ENCODE results near the gene ATP6V1F.

The ATP6V1F gene

DNA sequence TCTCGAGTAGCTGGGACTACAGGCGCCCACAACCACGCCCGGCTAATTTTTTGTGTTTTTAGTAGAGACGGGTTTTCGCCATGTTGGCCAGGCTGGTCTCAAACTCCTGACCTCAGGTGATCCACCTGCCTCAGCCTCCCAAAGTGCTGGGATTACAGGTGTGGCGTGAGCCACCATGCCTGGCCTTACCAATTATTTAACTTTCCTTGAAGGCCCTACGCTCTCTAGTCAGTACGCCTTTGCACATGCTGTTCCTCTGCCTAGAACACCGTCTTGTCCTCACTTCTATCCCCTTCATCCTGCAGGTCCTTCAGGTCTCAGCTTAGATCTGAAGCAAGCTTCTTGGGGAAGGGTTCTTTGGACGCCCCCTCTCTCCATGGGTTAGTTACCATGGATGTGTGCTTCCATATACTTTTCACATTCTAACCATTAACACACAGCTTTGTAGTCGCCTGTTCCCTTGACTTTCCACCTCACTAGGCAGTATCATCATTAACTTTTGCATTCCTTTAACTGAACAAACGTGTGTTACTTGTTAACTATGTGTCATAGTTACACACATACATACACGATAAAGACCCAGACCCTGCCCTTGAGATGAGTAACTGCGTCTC, 592 bp upstream of the ATP6V1F start:
- no peak for DNase-seq
- H3K4me3 ChIP-seq (ENCODE audit: low read depth, low read length), result peak overlapping the region; percentile 99
- in situ Hi-C loops (cut with HindIII; ENCODE audit: low pct_ligation_motif_present, low sequenced_read_pairs), result no loop called here
- TF ChIP-seq, protein P1, sequence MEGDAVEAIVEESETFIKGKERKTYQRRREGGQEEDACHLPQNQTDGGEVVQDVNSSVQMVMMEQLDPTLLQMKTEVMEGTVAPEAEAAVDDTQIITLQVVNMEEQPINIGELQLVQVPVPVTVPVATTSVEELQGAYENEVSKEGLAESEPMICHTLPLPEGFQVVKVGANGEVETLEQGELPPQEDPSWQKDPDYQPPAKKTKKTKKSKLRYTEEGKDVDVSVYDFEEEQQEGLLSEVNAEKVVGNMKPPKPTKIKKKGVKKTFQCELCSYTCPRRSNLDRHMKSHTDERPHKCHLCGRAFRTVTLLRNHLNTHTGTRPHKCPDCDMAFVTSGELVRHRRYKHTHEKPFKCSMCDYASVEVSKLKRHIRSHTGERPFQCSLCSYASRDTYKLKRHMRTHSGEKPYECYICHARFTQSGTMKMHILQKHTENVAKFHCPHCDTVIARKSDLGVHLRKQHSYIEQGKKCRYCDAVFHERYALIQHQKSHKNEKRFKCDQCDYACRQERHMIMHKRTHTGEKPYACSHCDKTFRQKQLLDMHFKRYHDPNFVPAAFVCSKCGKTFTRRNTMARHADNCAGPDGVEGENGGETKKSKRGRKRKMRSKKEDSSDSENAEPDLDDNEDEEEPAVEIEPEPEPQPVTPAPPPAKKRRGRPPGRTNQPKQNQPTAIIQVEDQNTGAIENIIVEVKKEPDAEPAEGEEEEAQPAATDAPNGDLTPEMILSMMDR (IDR thresholded peaks at IDR 0.05; ENCODE audit: low read depth, low read length, missing control alignments), result no peak
- H3K27me3 ChIP-seq (replicated peaks), result no peaks in the 10 kb centered on the region
- peak overlapping the region; percentile 5 for H3K27ac ChIP-seq
- peaks cover 38% of the 10 kb centered on the region for H3K36me3 ChIP-seq (replicated peaks)

DNA sequence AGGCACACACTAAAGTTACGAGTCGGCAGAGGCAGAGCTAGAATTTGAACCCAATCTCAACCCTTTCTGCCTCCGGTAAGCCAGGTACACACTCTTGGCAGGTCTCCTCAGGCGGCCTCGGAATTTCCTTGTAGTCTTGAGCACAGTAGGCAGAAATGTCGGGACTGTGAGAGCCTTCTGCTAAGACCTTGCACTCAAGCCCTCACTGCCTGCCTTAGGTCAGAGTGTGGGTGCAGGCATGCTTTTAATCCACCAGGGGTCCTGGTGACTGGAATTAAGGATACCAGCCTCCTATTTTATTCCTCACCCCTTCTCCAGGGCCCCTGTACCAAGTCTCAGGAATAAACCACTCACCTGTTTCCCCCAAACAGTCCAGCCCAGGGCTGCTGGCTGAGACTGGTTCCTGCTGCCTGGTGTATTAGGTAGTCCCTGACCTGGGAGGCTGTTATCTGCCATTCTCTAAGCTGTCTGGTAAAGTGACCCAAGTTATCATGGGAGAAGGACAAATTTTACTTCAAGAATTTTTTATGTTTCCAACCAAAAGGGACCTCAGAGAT, 855 bp downstream of the ATP6V1F start:
- in situ Hi-C loops (cut with HindIII; ENCODE audit: low pct_ligation_motif_present, low sequenced_read_pairs), result no loop called here
- TF ChIP-seq, protein P1 (IDR thresholded peaks at IDR 0.05; ENCODE audit: low read depth, low read length, missing control alignments), result peak; percentile 80
- peak overlapping the region; percentile 99 for H3K4me3 ChIP-seq (ENCODE audit: low read depth, low read length)
- H3K27me3 ChIP-seq (replicated peaks), result no peaks in the 10 kb centered on the region
- peak overlapping the region; percentile 73 for H3K27ac ChIP-seq
- DNase-seq, result peak; percentile 63
- peaks cover 34% of the 10 kb centered on the region for H3K36me3 ChIP-seq (replicated peaks)

DNA sequence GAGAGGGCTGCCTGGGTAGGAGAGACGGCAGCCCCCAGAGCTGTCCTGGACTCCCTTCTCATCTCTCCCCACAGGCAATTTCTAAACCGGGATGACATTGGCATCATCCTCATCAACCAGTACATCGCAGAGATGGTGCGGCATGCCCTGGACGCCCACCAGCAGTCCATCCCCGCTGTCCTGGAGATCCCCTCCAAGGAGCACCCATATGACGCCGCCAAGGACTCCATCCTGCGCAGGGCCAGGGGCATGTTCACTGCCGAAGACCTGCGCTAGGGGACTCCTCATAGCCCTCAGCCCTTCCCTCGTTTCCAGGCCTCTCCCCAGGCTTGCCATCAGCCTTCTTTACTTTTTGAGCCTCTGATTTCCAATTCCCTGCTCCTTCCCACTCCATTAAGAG, 2.6 kb downstream of the ATP6V1F start:
- TF ChIP-seq, protein P1 (IDR thresholded peaks at IDR 0.05; ENCODE audit: low read depth, low read length, missing control alignments), result no peak
- in situ Hi-C loops (cut with HindIII; ENCODE audit: low pct_ligation_motif_present, low sequenced_read_pairs), result no loop called here
- peaks cover 4% of the 10 kb centered on the region for H3K27me3 ChIP-seq (replicated peaks)
- no peak overlapping the region for H3K27ac ChIP-seq
- H3K4me3 ChIP-seq (ENCODE audit: low read depth, low read length), result no peak overlapping the region
- H3K36me3 ChIP-seq (replicated peaks), result peaks cover 18% of the 10 kb centered on the region
- DNase-seq, result no peak

DNA sequence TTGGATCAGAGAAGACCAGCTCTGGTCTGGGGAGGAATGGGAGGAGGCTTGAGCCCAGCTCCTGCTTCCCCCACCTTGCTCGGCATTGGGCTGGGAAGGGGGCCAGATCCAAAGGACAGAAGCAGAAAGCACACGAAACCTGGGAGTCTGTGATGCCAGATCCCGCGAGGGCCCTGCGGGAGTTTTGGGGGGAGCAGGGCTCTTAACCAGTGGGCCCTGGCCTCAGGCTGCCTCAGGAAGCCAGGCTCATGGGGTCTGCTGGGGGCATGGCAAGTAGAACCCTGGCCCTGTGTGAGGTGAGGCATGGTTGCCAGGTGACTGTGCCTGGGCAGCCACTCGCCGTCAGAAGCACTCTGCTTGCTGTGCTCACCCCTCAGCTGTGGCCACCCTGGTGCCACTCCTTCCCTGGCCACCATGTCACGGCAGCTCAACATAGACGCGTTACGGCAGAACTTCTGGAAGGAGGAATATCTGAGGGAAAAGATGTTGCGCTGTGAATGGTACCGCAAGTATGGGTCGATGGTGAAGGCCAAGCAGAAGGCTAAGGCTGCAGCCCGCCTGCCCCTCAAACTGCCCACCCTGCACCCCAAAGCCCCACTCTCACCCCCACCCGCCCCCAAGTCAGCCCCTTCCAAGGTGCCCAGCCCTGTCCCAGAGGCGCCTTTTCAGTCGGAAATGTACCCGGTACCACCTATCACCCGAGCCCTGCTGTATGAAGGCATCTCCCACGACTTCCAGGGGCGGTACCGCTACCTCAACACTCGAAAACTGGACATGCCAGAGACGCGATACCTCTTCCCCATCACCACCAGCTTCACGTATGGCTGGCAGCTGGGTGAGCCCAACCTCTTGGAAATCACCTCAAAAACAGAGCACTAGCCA, 3.6 kb downstream of the ATP6V1F start:
- in situ Hi-C loops (cut with HindIII; ENCODE audit: low pct_ligation_motif_present, low sequenced_read_pairs), result no loop called here
- H3K4me3 ChIP-seq (ENCODE audit: low read depth, low read length), result no peak overlapping the region
- no peak for DNase-seq
- peaks cover 4% of the 10 kb centered on the region for H3K27me3 ChIP-seq (replicated peaks)
- peaks cover 11% of the 10 kb centered on the region for H3K36me3 ChIP-seq (replicated peaks)
- H3K27ac ChIP-seq, result no peak overlapping the region
- TF ChIP-seq, protein P1 (IDR thresholded peaks at IDR 0.05; ENCODE audit: low read depth, low read length, missing control alignments), result no peak

DNA sequence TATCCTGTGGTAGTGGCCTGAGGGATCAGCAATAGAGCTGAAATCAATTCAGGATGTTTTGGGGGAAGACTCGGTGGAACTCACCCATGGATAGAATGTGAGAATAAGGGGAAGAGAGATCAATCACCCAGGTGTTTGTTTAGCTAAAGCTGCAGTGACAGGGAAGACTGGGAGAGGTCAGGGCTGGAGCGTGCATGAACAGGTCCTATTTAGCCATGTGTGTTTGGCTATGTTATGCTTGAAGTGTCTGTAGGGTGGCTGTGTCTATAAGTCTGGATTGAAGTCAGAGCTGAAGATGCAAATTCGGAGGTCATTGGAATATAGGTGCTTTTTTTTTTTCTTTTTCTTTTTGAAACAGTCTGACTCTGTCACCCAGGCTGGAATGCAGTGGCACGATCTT, 4.6 kb downstream of the ATP6V1F start:
- Histone ChIP-seq H3K4me3 (ENCODE audit: low read depth, low read length) (no peak overlapping the region), H3K27me3 (replicated peaks) (peaks cover 4% of the 10 kb centered on the region), H3K27ac (no peak overlapping the region), H3K36me3 (replicated peaks) (peaks cover 11% of the 10 kb centered on the region)
- TF ChIP-seq, protein P1 (IDR thresholded peaks at IDR 0.05; ENCODE audit: low read depth, low read length, missing control alignments), result no peak
- no peak for DNase-seq
- in situ Hi-C loops (cut with HindIII; ENCODE audit: low pct_ligation_motif_present, low sequenced_read_pairs), result no loop called here

Data from brain microvascular endothelial cell (primary cell).